GM19351 (cell line): ENCODE data around the gene ZBP1.

ENCODE experiments used
- ATAC-seq: cut with Tn5 transposase; IDR thresholded peaks from one replicate; pipeline ENCODE4 v1.9.1; 2021; ENCODE audit warnings: mild to moderate bottlenecking, moderate library complexity; ENCODE audit not compliant: unreplicated experiment

Gene ZBP1

DNA sequence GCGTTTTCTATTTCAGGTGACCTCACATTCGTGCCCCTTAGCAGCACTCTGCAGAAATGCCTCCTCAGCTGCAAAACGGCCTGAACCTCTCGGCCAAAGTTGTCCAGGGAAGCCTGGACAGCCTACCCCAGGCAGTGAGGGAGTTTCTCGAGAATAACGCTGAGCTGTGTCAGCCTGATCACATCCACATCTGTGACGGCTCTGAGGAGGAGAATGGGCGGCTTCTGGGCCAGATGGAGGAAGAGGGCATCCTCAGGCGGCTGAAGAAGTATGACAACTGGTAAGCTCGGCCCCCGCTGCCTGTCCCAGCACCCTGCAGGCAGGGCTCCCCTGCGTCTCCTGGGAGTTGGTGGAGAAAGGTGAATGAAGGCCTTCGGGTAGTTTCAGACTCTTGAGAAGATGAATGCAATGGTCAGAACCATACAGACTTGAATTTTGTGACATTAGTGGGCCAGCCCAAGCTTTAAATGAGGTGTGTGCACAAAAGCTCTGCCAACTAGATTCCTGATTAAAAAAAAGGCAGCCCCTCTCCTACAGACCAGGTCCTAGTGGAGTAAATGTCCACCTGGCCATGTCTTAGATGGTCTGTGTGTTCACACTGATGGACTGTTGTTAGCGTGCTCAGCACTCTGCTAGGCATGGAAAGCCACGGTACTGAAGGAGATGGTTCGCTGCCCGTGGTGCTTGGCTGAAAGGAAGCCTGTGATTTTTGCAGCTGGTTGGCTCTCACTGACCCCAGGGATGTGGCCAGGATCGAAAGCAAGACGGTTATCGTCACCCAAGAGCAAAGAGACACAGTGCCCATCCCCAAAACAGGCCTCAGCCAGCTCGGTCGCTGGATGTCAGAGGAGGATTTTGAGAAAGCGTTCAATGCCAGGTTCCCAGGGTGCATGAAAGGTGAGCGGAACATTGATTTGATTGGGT lies 58.6 kb downstream of the ZBP1 start:
- ATAC-seq = no peak

GRCh38 chr20:57560554-57561355 lies 59.5 kb downstream of the ZBP1 start, which contains the start of gene PCK1:
Gene PCK1, plus strand, starts transcription at chr20:57561110. Its CDS starts 302 bp downstream, at chr20:57561412.
- ATAC-seq = no peak

DNA sequence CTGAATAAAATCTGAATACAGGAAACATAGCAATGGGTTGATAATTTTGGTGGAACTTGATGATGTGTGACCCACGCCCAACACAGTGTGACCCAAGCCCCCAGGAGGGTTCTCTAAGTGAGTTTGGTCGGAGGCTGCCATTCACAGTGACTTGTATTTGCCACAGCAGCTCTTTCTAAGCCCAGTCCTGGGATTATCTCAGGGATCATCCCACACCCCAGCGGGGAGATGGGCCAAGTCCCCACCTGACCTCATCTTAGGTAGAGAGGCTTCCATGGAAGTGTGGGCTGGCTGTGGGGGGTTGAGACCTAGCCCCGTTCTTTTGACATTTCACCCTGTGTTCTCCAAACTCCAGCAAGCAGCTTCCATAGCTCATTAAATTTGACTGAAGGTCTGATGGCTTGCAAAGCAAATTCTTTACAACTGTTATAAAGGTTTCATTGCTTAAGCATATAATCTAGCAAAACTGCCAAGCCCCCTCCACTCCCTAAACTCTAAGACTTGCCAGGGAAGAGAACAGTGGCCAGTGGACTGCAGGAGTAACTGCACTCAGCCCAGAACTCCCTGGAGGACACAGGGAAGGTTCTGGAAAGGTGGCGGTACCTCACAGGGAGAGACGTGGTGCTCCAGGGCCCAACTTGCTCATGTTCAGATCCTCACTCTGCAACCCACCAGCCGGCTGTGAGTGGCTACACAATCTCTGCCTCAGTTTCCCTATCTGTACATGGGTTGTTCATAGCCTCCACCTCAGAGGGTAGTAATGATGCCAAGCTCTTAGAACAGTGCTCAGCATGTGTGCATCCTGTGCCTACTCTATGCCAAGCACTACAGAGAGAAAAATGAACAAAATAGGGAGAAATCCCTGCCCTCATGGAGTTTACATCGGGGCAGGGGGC lies 60.3 kb downstream of the ZBP1 start:
- ATAC-seq = no peak

- no peak for ATAC-seq
Observed at GRCh38 chr20:57559289-57559634, 61.0 kb downstream of the ZBP1 start.

DNA sequence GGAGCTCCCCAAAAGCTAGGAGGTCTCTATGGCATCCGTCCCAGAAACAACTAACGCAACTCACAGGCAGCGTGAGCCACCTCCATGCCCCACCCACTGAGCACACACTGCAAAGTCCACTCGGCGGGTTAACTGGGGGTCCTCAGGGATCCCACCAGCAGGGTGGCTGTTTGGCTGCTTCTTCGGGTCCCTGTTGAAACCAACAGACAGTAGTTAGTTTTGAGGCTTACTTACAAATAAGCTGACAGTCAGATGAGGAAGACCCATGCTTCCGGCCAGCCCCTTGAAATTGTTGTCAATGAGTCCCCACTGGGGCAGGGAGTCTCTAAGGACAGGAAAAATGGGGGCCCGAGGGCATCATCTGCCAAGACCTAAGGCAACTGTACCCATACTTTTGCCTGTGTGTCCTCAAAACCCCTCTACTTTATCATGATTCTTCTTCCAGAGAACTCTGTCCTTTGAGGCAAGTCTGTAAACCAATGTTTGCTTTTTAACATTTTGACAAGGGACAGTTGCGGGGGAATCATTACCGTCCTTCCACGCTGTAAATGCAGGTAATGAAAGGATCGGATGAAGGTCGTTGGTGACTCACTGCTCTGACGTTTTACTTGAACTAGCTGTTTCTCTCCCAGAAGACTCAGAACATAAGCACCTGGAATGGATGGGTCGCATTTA lies 61.5 kb downstream of the ZBP1 start:
- no peak for ATAC-seq

DNA sequence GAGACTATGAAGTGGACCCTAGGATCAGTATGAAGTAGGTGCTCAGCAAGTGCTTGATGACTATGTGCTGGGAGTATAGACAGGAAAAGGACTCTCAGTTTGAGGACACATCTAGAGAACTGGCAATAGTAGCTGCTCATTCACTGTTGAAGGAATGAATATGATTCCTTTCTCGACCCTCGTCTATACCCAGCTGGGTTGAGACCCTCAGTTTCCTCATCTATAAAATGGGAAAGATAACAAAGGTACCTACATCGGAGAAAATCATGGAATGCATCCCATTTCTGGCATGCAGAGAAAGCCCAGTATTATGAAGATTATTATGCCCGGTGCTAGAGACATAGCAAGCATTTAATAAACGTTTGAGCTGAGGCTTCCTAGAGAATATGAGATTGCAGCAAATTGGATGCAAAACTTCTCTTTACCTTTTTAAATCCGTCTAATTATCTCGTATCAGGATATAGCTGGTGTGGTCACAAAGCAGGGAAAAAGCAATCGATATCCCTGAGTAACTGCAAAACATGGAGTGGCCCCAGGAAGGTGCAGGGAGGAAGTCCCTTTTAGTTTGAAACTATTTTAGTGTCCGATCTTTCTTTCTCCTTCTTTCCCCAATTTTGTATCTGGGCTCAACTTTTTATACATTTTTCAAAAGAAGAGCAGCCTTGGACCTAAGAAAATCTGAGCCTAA lies 62.2 kb downstream of the ZBP1 start:
- ATAC-seq = no peak

DNA sequence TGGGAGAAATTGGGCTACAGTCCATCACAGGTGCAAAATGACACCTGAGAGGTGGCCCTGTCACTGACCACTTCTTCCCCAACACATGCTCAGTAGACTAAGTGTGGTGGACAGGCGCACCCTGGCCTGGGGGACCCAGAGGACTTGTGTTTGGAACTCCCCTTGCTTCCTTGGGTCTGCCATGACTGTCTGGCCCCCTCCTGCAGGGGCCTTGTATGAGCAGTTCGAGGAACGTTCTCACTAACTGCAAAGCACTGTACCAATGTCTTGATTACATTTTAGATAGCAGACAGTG lies 63.3 kb downstream of the ZBP1 start:
- no peak for ATAC-seq

- ATAC-seq = no peak
Observed at GRCh38 chr20:57555457-57556184, 64.6 kb downstream of the ZBP1 start.
